Mesenchymal stem cell (in vitro differentiated cells and primary cell): ENCODE measurements around the gene F3.
"Not testable (repeated sequence)": the region's sequence is repeated elsewhere in the genome, so short reads cannot be mapped to it uniquely, and the experiment has no call there.

ENCODE experiments used
- DNase-seq: peaks from one replicate; pipeline ENCODE4 v3.0.0-alpha.2; 2013
- H2AFZ ChIP-seq: one replicate; pipeline ENCODE4 v1.6.1; 2013; ENCODE audit warnings: low read depth, mild to moderate bottlenecking, control low read depth, inconsistent platforms, low read length, moderate library complexity
- H2AK5ac ChIP-seq: 2 replicates; pipeline ENCODE4 v1.6.1; 2013; ENCODE audit warnings: low read length, moderate library complexity, mild to moderate bottlenecking, inconsistent platforms; ENCODE audit not compliant: severe bottlenecking
- H2BK120ac ChIP-seq: one replicate; pipeline ENCODE4 v1.6.1; 2013; ENCODE audit warnings: low read depth, mild to moderate bottlenecking, inconsistent platforms, low read length, moderate library complexity
- H2BK12ac ChIP-seq, 2 experiments: one replicate each; pipeline ENCODE4 v1.6.1; 2013; ENCODE audit warnings: inconsistent platforms in 2 of 2, low read length in 2 of 2, mild to moderate bottlenecking in 2 of 2, moderate library complexity in 2 of 2, control low read depth in 1 of 2
- H2BK15ac ChIP-seq: one replicate; pipeline ENCODE4 v1.6.1; 2013; ENCODE audit warnings: mild to moderate bottlenecking, low read depth, inconsistent platforms; ENCODE audit not compliant: poor library complexity, severe bottlenecking
- H2BK5ac ChIP-seq: 2 replicates; pipeline ENCODE4 v1.6.1; 2013; ENCODE audit warnings: low read depth, mild to moderate bottlenecking, low read length, control low read depth, inconsistent platforms; ENCODE audit not compliant: poor library complexity, severe bottlenecking
- H3K14ac ChIP-seq, 2 experiments: one replicate each; pipeline ENCODE4 v1.6.1; 2013; ENCODE audit warnings: inconsistent platforms in 2 of 2, low read length in 2 of 2, control low read depth in 1 of 2, mild to moderate bottlenecking in 1 of 2, moderate library complexity in 1 of 2
- H3K18ac ChIP-seq, 2 experiments: one replicate each; pipeline ENCODE4 v1.6.1; 2013; ENCODE audit warnings: inconsistent platforms in 2 of 2, low read length in 2 of 2, control low read depth in 1 of 2, low read depth in 1 of 2, mild to moderate bottlenecking in 1 of 2
- H3K23ac ChIP-seq, 2 experiments: one replicate each; pipeline ENCODE4 v1.6.1; 2013; ENCODE audit warnings: inconsistent platforms in 2 of 2, low read length in 2 of 2, mild to moderate bottlenecking in 2 of 2, moderate library complexity in 2 of 2, control low read depth in 1 of 2
- H3K27ac ChIP-seq: 2 replicates; pipeline ENCODE4 v1.5.1; 2013; ENCODE audit warnings: mild to moderate bottlenecking, moderate library complexity, low read length, control low read depth, inconsistent platforms; ENCODE audit not compliant: poor library complexity, severe bottlenecking
- H3K27me3 ChIP-seq, 2 experiments: 2 replicates each; pipeline versions ENCODE4 v1.6.1 to v1.7.0; 2013; ENCODE audit warnings: low read length in 2 of 2, mild to moderate bottlenecking in 2 of 2, moderate library complexity in 2 of 2, control low read depth in 1 of 2, inconsistent platforms in 1 of 2; ENCODE audit not compliant: control insufficient read depth in 1 of 2, insufficient read depth in 1 of 2
- H3K36me3 ChIP-seq, 2 experiments: 2 replicates each; pipeline versions ENCODE4 v1.6.1 to v1.7.0; 2013; ENCODE audit warnings: low read length in 2 of 2, control low read depth in 1 of 2, inconsistent platforms in 1 of 2, low read depth in 1 of 2, mild to moderate bottlenecking in 1 of 2; ENCODE audit not compliant: insufficient read depth in 2 of 2, control insufficient read depth in 1 of 2
- H3K4ac ChIP-seq, 2 experiments: one replicate each; pipeline ENCODE4 v1.6.1; 2013; ENCODE audit warnings: inconsistent platforms in 2 of 2, low read length in 2 of 2, mild to moderate bottlenecking in 2 of 2, moderate library complexity in 2 of 2, control low read depth in 1 of 2, low read depth in 1 of 2
- H3K4me1 ChIP-seq: 2 replicates; pipeline ENCODE4 v1.6.1; 2013; ENCODE audit warnings: low read depth, low read length, control low read depth; ENCODE audit not compliant: control insufficient read depth, insufficient read depth
- H3K4me2 ChIP-seq: 2 replicates; pipeline ENCODE4 v1.6.1; 2013; ENCODE audit warnings: low read length, mild to moderate bottlenecking, inconsistent platforms; ENCODE audit not compliant: poor library complexity, severe bottlenecking
- H3K4me3 ChIP-seq, 2 experiments: 2 replicates each; pipeline versions ENCODE4 v1.5.1 to v1.7.0; 2013; ENCODE audit warnings: low read length in 2 of 2, mild to moderate bottlenecking in 2 of 2, control low read depth in 1 of 2, low read depth in 1 of 2; ENCODE audit not compliant: insufficient read depth in 1 of 2
- H3K79me1 ChIP-seq: replicated peaks from 2 replicates; pipeline ENCODE4 v1.6.1; 2013; ENCODE audit warnings: mild to moderate bottlenecking, control low read depth, low read length, inconsistent platforms; ENCODE audit not compliant: poor library complexity, severe bottlenecking
- H3K9ac ChIP-seq: 2 replicates; pipeline ENCODE4 v1.7.0; 2013; ENCODE audit warnings: mild to moderate bottlenecking, low read length, moderate library complexity
- H3K9me3 ChIP-seq: 2 replicates; pipeline ENCODE4 v1.7.0; 2013; ENCODE audit warnings: mild to moderate bottlenecking, low read length; ENCODE audit not compliant: control insufficient read depth
- H4K8ac ChIP-seq: one replicate; pipeline ENCODE4 v1.6.1; 2013; ENCODE audit warnings: inconsistent platforms, mild to moderate bottlenecking, low read length, moderate library complexity
- H4K91ac ChIP-seq: one replicate; pipeline ENCODE4 v1.6.1; 2013; ENCODE audit warnings: mild to moderate bottlenecking, low read length, inconsistent platforms
- WGBS: methylation state at CpG from one replicate; pipeline ENCODE4 v1.1.7; 2013; ENCODE audit warnings: mixed read lengths; 5-methylcytosine and 5-hydroxymethylcytosine counted together

Gene F3

GRCh38 chr1:94567975-94568607, 26.5 kb upstream of the F3 start:
- H3K18ac ChIP-seq, H2AFZ ChIP-seq, H3K4me2 ChIP-seq, H2BK12ac ChIP-seq, H2BK5ac ChIP-seq, H3K4ac ChIP-seq, H3K4me3 ChIP-seq, H2BK120ac ChIP-seq, H3K14ac ChIP-seq, H2BK15ac ChIP-seq, H3K79me1 ChIP-seq, H3K27ac ChIP-seq, DNase-seq, H3K9ac ChIP-seq, H3K36me3 ChIP-seq, H3K23ac ChIP-seq, H3K4me1 ChIP-seq, H4K8ac ChIP-seq, H3K27me3 ChIP-seq, H2AK5ac ChIP-seq, H4K91ac ChIP-seq: not testable (repeated sequence)
- 93% methylated on average over 2 of the region's 2 CpGs for WGBS
- peaks cover 15% of the 10 kb centered on the region for H3K9me3 ChIP-seq

GRCh38 chr1:94566436-94566835, 24.9 kb upstream of the F3 start:
- H4K91ac ChIP-seq, H2AK5ac ChIP-seq, H3K4me3 ChIP-seq, H4K8ac ChIP-seq, DNase-seq, H3K4ac ChIP-seq, H3K18ac ChIP-seq, H3K9ac ChIP-seq, H3K14ac ChIP-seq, H3K23ac ChIP-seq, H2BK15ac ChIP-seq, H2BK5ac ChIP-seq, H3K36me3 ChIP-seq, H3K4me1 ChIP-seq, H3K79me1 ChIP-seq, H2BK12ac ChIP-seq, H2BK120ac ChIP-seq, H2AFZ ChIP-seq, H3K4me2 ChIP-seq, H3K27ac ChIP-seq, H3K27me3 ChIP-seq: not testable (repeated sequence)
- H3K9me3 ChIP-seq: peaks cover 11% of the 10 kb centered on the region
- WGBS: 83% methylated on average over 5 of the region's 5 CpGs

- no peak overlapping the region for H4K91ac ChIP-seq
- no peaks in the 10 kb centered on the region for H3K36me3 ChIP-seq
- no peak overlapping the region for H2BK12ac ChIP-seq
- H3K79me1 ChIP-seq: no peaks in the 10 kb centered on the region
- H3K9me3 ChIP-seq: peaks cover 11% of the 10 kb centered on the region
- WGBS: no CpG with 5 or more reads among the region's 2 CpGs
- H3K27ac ChIP-seq: no peak overlapping the region
- no peak overlapping the region for H3K9ac ChIP-seq
- H3K27me3 ChIP-seq: no peaks in the 10 kb centered on the region
- H2AFZ ChIP-seq: no peak overlapping the region
- H3K4me2 ChIP-seq: no peak overlapping the region
- no peak overlapping the region for H2AK5ac ChIP-seq
- H3K4me1 ChIP-seq: peaks cover 3% of the 10 kb centered on the region
- no peak overlapping the region for H2BK120ac ChIP-seq
- no peak overlapping the region for H2BK5ac ChIP-seq
- no peak overlapping the region for H2BK15ac ChIP-seq
- DNase-seq: no peak
- H3K4me3 ChIP-seq: no peak overlapping the region
- no peak overlapping the region for H4K8ac ChIP-seq
- H3K4ac ChIP-seq: no peak overlapping the region
- no peak overlapping the region for H3K18ac ChIP-seq
- no peak overlapping the region for H3K14ac ChIP-seq
- H3K23ac ChIP-seq: no peak overlapping the region
Observed at GRCh38 chr1:94565901-94566300, 24.3 kb upstream of the F3 start.

- no peak overlapping the region for H2BK120ac ChIP-seq
- H3K9ac ChIP-seq: no peak overlapping the region
- H3K4ac ChIP-seq: no peak overlapping the region
- no peak overlapping the region for H3K18ac ChIP-seq
- H3K36me3 ChIP-seq: no peaks in the 10 kb centered on the region
- H3K23ac ChIP-seq: no peak overlapping the region
- H3K14ac ChIP-seq: no peak overlapping the region
- H4K8ac ChIP-seq: no peak overlapping the region
- no peak for DNase-seq
- H2BK15ac ChIP-seq: no peak overlapping the region
- no peaks in the 10 kb centered on the region for H3K27me3 ChIP-seq
- no peak overlapping the region for H2BK5ac ChIP-seq
- no peak overlapping the region for H4K91ac ChIP-seq
- H3K4me2 ChIP-seq: no peak overlapping the region
- H3K4me3 ChIP-seq: no peak overlapping the region
- H3K9me3 ChIP-seq: no peaks in the 10 kb centered on the region
- H3K27ac ChIP-seq: no peak overlapping the region
- H2AFZ ChIP-seq: no peak overlapping the region
- WGBS: 73% methylated on average over 12 of the region's 12 CpGs
- H3K79me1 ChIP-seq: no peaks in the 10 kb centered on the region
- H3K4me1 ChIP-seq: peaks cover 3% of the 10 kb centered on the region
- no peak overlapping the region for H2AK5ac ChIP-seq
- no peak overlapping the region for H2BK12ac ChIP-seq
Observed at GRCh38 chr1:94562519-94563260, 21.1 kb upstream of the F3 start.
